Measurements from ENCODE around the gene POLD4. TPM values are rescaled to one million over a fixed set of nuclear protein-coding genes. Genes with fewer than 3 reads are reported as not detected.
"Not testable (repeated sequence)": the region's sequence is repeated elsewhere in the genome, so short reads cannot be mapped to it uniquely, and the experiment has no call there.

The POLD4 gene
- total RNA-seq, 4 donors from 2014 or later = 38.6 to 105 (median 60.6) TPM

GRCh38 chr11:67320691-67321090, 32.7 kb downstream of the POLD4 start:
- Histone ChIP-seq H3K36me3 (no peaks in the 10 kb centered on the region), H3K4me1 (peaks cover 15 to 16% of the 10 kb centered on the region in 2 donors), H3K9me3 (no peaks in the 10 kb centered on the region), H3K27ac (no peak overlapping the region), H3K27me3 (no peaks in the 10 kb centered on the region), H3K4me3 (replicated peaks in 1 of 3) (no peak overlapping the region)
- WGBS, 2 donors = 96 to 97% methylated on average over 2 of the region's 2 CpGs
- DNase-seq = no peak
- intact Hi-C loops (cut with DNase I) = no loop called here
- no peak for TF ChIP-seq CTCF (IDR thresholded peaks at IDR 0.05)

GRCh38 chr11:67320011-67320410, 33.3 kb downstream of the POLD4 start:
- no peaks in the 10 kb centered on the region for H3K27me3 ChIP-seq
- no peak for DNase-seq
- no peaks in the 10 kb centered on the region for H3K36me3 ChIP-seq
- no peak for TF ChIP-seq POLR2A (IDR thresholded peaks at IDR 0.05)
- no peak for TF ChIP-seq CTCF (IDR thresholded peaks at IDR 0.05)
- peaks cover 15 to 16% of the 10 kb centered on the region in 2 donors for H3K4me1 ChIP-seq
- H3K9me3 ChIP-seq = no peaks in the 10 kb centered on the region
- intact Hi-C loops (cut with DNase I) = no loop called here
- no peak overlapping the region for H3K27ac ChIP-seq
- WGBS, 2 donors = 90 to 92% methylated on average over 3 of the region's 3 CpGs
- no peak overlapping the region for H3K4me3 ChIP-seq (replicated peaks in 1 of 3)

- H3K27me3 ChIP-seq, H3K9me3 ChIP-seq, DNase-seq, H3K36me3 ChIP-seq, H3K27ac ChIP-seq: not testable (repeated sequence)
- intact Hi-C loops (cut with DNase I) = loop anchor here (2.0 to 5.0 kb wide), 2 partner anchors 52 to 237 kb away; partner anchors contain the start of gene GRK2
- WGBS, 2 donors = 84 to 86% methylated on average over 12 of the region's 12 CpGs
- peaks cover 15 to 16% of the 10 kb centered on the region in 2 donors for H3K4me1 ChIP-seq
- H3K4me3 ChIP-seq (replicated peaks in 1 of 3) = peak overlapping the region in 1 of 3 donors; percentile 92
Observed at GRCh38 chr11:67318876-67319275, 34.5 kb downstream of the POLD4 start.

- peak overlapping the region; percentile 95 to 97 (median 96) for H3K27ac ChIP-seq
- no peaks in the 10 kb centered on the region for H3K9me3 ChIP-seq
- H3K4me1 ChIP-seq = peaks cover 15 to 16% of the 10 kb centered on the region in 2 donors
- peak overlapping the region; percentile 38 to 94 (median 92) for H3K4me3 ChIP-seq (replicated peaks in 1 of 3)
- intact Hi-C loops (cut with DNase I) = loop anchor here (2.0 to 5.0 kb wide), 2 partner anchors 51 to 236 kb away; partner anchors contain the start of gene GRK2
- peak; percentile 55 to 58 for DNase-seq
- no peaks in the 10 kb centered on the region for H3K27me3 ChIP-seq
- no peaks in the 10 kb centered on the region for H3K36me3 ChIP-seq
- TF ChIP-seq CTCF (IDR thresholded peaks at IDR 0.05) (no peak), POLR2A (IDR thresholded peaks at IDR 0.05) (no peak)
- WGBS, 2 donors = 0 to 1% methylated on average over 15 to 18 of the region's 53 CpGs
Observed at GRCh38 chr11:67317888-67318555, 35.3 kb downstream of the POLD4 start.

GRCh38 chr11:67317205-67317887, 36.0 kb downstream of the POLD4 start:
- 0 to 1% methylated on average over 31 to 35 of the region's 55 CpGs for WGBS, 2 donors
- Histone ChIP-seq H3K4me3 (replicated peaks in 1 of 3) (peak overlapping the region; percentile 38 to 94 (median 92)), H3K27me3 (no peaks in the 10 kb centered on the region), H3K4me1 (peaks cover 15 to 16% of the 10 kb centered on the region in 2 donors), H3K27ac (peak overlapping the region; percentile 95 to 97 (median 96)), H3K9me3 (no peaks in the 10 kb centered on the region), H3K36me3 (no peaks in the 10 kb centered on the region)
- TF ChIP-seq CTCF (IDR thresholded peaks at IDR 0.05) (peak; percentile 58 to 99 (median 96)), POLR2A (IDR thresholded peaks at IDR 0.05) (peak in 1 of 2 donors; percentile 72)
- intact Hi-C loops (cut with DNase I) = loop anchor here (5.0 kb wide), 1 partner anchor 235 kb away; no protein-coding TSS in a partner anchor
- peak; percentile 96 to 98 for DNase-seq
